UCSD-AML1 (cell line): ENCODE measurements around the gene FNDC10.

ENCODE experiments used
- DNase-seq: peaks from one replicate; lab custom pipeline; 2025; ENCODE audit not compliant: unreplicated experiment; lab: John Stamatoyannopoulos, UW

FNDC10 gene

DNA sequence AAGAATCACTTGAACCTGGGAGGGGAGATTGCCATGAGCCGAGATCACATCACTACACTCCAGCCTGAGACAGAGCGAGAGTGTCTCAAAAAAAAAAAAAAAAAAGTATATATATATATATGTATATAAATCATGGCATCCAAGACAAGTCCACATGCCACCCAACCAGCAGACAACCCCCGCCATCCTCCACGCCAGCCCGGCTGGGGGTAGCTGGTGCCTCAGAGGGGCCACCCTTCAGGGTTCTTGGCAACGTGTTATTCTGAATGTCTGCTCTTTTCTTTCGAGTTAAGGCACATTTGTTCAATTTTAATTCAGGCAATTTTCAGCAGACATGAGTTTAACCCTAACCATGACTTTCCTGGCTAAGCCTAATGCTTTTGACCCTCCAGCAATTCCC, 49.8 kb downstream of the FNDC10 start:
- DNase-seq, result no peak

DNA sequence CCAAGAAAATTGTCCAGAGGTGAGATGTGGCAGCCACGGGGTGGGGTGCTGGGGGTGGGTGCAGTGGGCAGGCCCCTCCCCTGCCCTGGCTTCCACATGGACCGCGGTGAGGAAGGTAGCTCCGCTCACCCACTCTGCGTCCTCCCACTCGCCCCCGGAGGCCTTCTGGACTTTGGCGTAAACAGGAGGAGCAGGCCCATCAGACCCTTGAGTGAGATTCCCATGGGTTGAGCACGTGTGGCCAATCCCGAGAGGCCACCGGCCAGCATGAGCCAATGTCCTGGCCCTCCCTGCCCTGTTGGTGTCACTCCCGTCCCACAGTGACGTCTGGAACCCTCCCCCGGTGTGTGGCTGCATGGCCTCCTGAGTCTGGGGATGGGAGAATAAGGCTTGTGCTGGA, 51.3 kb downstream of the FNDC10 start:
- no peak for DNase-seq
